ENCODE data around the gene PTPRA.

GRCh38 chr20:2946988-2947961, 74.0 kb downstream of the PTPRA start:
- TF ChIP-seq CTCF (IDR thresholded peaks at IDR 0.05; ENCODE audit: low read depth, low read length, poor library complexity, severe bottlenecking) (no peak), EZH2phosphoT487 (IDR thresholded peaks at IDR 0.05; ENCODE audit: borderline replicate concordance, low read length) (no peak)
